MCF 10A (cell line): Measurements from ENCODE around the gene CWC25. TPM values are rescaled to one million over a fixed set of nuclear protein-coding genes. Genes with fewer than 3 reads are reported as not detected.

Source experiments
- Bru-seq: library from RNA; stranded (reverse); fragments of 400-500 nt; gene quantifications from one replicate; lab custom pipeline; 2021; lab: Mats Ljungman, UMichigan
- BruChase-seq, 2 experiments: library from RNA; stranded (reverse); fragments of 400-500 nt; gene quantifications; one replicate each; lab custom pipeline; 2021; lab: Mats Ljungman, UMichigan
- BruUV-seq: library from RNA; stranded (reverse); fragments of 400-500 nt; replicated peaks from 2 replicates; lab custom pipeline; 2021; lab: Mats Ljungman, UMichigan
- CTCF ChIA-PET: fragments of 300-600 bp; sonication (Branson Sonifier 250); formaldehyde crosslinking; extraction: SDS; loops from one replicate; lab custom pipeline; 2021; ENCODE audit warnings: antibody characterized with exemption, inconsistent platforms; lab: Yijun Ruan, JAX
- POLR2A ChIA-PET: fragments of 300-600, 350-650 bp; sonication (Branson Sonifier 250); formaldehyde crosslinking; extraction: SDS; loops from one replicate; lab custom pipeline; 2020; ENCODE audit warnings: antibody characterized with exemption, inconsistent platforms; lab: Yijun Ruan, JAX
- DNase-seq: peaks from one replicate; pipeline ENCODE4 v3.0.0-alpha.2; 2018; ENCODE audit not compliant: unreplicated experiment
- H3K27ac Mint-ChIP-seq: one replicate; pipeline ENCODE4 v1.8.0; 2022; ENCODE audit warnings: mild to moderate bottlenecking, low read depth, mixed read lengths; ENCODE audit not compliant: unreplicated experiment
- H3K27me3 Mint-ChIP-seq: one replicate; pipeline ENCODE4 v1.8.0; 2022; ENCODE audit warnings: mixed read lengths; ENCODE audit not compliant: insufficient read depth, unreplicated experiment
- H3K36me3 Mint-ChIP-seq: one replicate; pipeline ENCODE4 v1.8.0; 2022; ENCODE audit warnings: mild to moderate bottlenecking, moderate library complexity, mixed read lengths; ENCODE audit not compliant: insufficient read depth, unreplicated experiment
- H3K4me1 Mint-ChIP-seq: one replicate; pipeline ENCODE4 v1.8.0; 2022; ENCODE audit warnings: mixed read lengths; ENCODE audit not compliant: insufficient read depth, unreplicated experiment
- H3K4me3 Mint-ChIP-seq: one replicate; pipeline ENCODE4 v1.8.0; 2022; ENCODE audit warnings: mild to moderate bottlenecking, moderate library complexity, mixed read lengths; ENCODE audit not compliant: unreplicated experiment
- H3K9me3 Mint-ChIP-seq: one replicate; pipeline ENCODE4 v1.8.0; 2022; ENCODE audit warnings: mixed read lengths; ENCODE audit not compliant: unreplicated experiment
- intact Hi-C: fragments of 100-400 bp; cut with micrococcal nuclease; formaldehyde crosslinking; loops from 2 replicates; pipeline ENCODE4 v1.14.1; 2022
- long read RNA-seq: library from polyadenylated mRNA; stranded (forward); transcript quantifications from one replicate; pipeline ENCODE4 v2.0.0, GENCODE V29; 2022
- total RNA-seq: library from RNA; stranded (reverse); gene quantifications from 2 replicates; pipeline ENCODE4 v1.2.3, GENCODE V29; 2022
- TF ChIP-seq, protein P1 (sequence below): fragments of 200-600 bp; IDR thresholded peaks from one replicate; pipeline ENCODE4 v1.8.0; 2022; ENCODE audit warnings: antibody characterized with exemption, mild to moderate bottlenecking; ENCODE audit not compliant: unreplicated experiment

Gene CWC25
- total RNA-seq (21.9 and 23.4 TPM in 2 replicates), Bru-seq, nascent RNA (percentile 69 among the genes with signal in this experiment), BruChase-seq, experiment 1, labeled RNA remaining after a 6-hour chase (percentile 73 among the genes with signal in this experiment), BruChase-seq, experiment 2, labeled RNA remaining after a 2-hour chase (percentile 75 among the genes with signal in this experiment)
- long read RNA-seq, transcript CWC25-202 (10 exons, 3,234 nt): major isoform, 34 of 63 reads
- long read RNA-seq, partial matches to known transcripts: 6 of 63 reads
- long read RNA-seq, other reads (novel, unspliced or antisense): 20 of 63 reads

- Mint-ChIP-seq H3K9me3 (no peaks in the 10 kb centered on the region), H3K27me3 (no peaks in the 10 kb centered on the region), H3K4me3 (peak within 1 kb of the TSS; percentile 98), H3K36me3 (peaks cover 28% of the 10 kb centered on the region), H3K27ac (peak within 1 kb of the TSS; percentile 100), H3K4me1 (no peaks in the 10 kb centered on the region)
- DNase-seq: peak; percentile 92
- BruUV-seq: TSS peak; percentile 95
- TF ChIP-seq, protein P1, sequence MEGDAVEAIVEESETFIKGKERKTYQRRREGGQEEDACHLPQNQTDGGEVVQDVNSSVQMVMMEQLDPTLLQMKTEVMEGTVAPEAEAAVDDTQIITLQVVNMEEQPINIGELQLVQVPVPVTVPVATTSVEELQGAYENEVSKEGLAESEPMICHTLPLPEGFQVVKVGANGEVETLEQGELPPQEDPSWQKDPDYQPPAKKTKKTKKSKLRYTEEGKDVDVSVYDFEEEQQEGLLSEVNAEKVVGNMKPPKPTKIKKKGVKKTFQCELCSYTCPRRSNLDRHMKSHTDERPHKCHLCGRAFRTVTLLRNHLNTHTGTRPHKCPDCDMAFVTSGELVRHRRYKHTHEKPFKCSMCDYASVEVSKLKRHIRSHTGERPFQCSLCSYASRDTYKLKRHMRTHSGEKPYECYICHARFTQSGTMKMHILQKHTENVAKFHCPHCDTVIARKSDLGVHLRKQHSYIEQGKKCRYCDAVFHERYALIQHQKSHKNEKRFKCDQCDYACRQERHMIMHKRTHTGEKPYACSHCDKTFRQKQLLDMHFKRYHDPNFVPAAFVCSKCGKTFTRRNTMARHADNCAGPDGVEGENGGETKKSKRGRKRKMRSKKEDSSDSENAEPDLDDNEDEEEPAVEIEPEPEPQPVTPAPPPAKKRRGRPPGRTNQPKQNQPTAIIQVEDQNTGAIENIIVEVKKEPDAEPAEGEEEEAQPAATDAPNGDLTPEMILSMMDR: no peak
- POLR2A ChIA-PET: interaction anchor here (0.6 to 5.4 kb wide), 16 partner anchors 12 to 1467 kb away, joined by 3 to 72 read pairs (median 4); partner anchors contain the start of genes LASP1, PIP4K2B, PSMB3 and RPL23
- CTCF ChIA-PET: interaction anchor here (0.5 to 0.7 kb wide), 2 partner anchors 30 to 239 kb away, joined by 3 read pairs; no protein-coding TSS in a partner anchor
- intact Hi-C loops: no loop called here
These were observed at the start of gene CWC25 for GRCh38 chr17:38824899-38825761. TSS of gene CWC25 (minus strand) at chr17:38825321. CDS start at chr17:38825183, 138 bp downstream.

DNA sequence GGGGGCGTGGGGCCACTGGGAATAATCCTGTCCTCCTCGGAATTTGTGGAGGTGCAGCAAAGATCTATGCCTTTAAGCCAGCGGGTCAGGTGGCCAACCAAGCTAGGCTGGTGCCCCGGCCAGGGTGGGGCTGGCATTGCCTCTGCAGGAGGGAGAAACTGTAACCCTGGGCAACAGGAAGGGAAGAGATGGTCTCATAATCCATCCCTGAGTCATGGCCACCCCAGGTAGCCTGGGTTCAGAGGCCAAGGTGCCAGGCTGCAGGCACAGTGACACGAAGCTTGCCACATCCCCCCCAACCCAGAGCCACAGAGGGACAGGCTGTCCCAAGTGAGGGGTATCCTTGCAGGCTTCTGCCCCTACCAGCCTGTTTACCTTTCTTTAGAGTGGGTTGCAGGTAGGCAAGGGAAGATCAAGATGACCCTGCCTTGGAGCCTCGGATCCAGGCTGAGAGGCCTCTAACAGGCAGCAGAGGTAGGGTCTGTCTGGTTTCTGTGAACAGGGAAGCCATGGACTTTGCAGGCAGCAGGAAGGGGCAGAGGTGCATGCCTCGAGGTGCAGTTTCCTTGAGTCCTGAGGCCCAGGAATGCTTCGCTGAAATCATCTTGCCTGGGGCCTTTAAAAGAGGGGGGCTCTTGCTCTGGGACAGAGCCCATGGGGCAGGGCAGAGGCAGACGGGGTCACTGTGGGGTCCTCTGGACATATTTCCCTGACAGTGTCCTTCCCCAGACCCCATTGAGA is 48.7 kb upstream of the CWC25 start:
- peak overlapping the region; percentile 28 for H3K4me3 Mint-ChIP-seq
- peak overlapping the region; percentile 49 for H3K27ac Mint-ChIP-seq
- no peak for DNase-seq
- TF ChIP-seq, protein P1: no peak
- ChIA-PET CTCF (interaction anchor here (0.6 to 1.2 kb wide), 2 partner anchors 28 to 782 kb away, joined by 3 to 4 read pairs; no protein-coding TSS in a partner anchor), POLR2A (interaction anchor here (0.6 to 13.1 kb wide), 4 partner anchors 16 to 101 kb away, joined by 3 to 246 read pairs (median 4); partner anchors contain the start of gene RPL23)
- BruUV-seq: no TSS peak
- peaks cover 17% of the 10 kb centered on the region for H3K36me3 Mint-ChIP-seq
- peaks cover 32% of the 10 kb centered on the region for H3K4me1 Mint-ChIP-seq
- no peaks in the 10 kb centered on the region for H3K27me3 Mint-ChIP-seq
- intact Hi-C loops: no loop called here
- no peaks in the 10 kb centered on the region for H3K9me3 Mint-ChIP-seq

- POLR2A ChIA-PET: interaction anchor here (0.6 to 13.1 kb wide), 5 partner anchors 23 to 277 kb away, joined by 3 to 246 read pairs (median 3); partner anchors contain the start of gene RPL23
- TF ChIP-seq, protein P1: no peak
- intact Hi-C loops: no loop called here
- Mint-ChIP-seq H3K4me1 (peaks cover 42% of the 10 kb centered on the region), H3K4me3 (no peak overlapping the region), H3K36me3 (peaks cover 20% of the 10 kb centered on the region), H3K9me3 (no peaks in the 10 kb centered on the region), H3K27me3 (no peaks in the 10 kb centered on the region), H3K27ac (no peak overlapping the region)
- BruUV-seq: no TSS peak
- CTCF ChIA-PET: interaction anchor here (1.2 to 1.9 kb wide), 3 partner anchors 29 to 138 kb away, joined by 4 to 6 read pairs (median 5); no protein-coding TSS in a partner anchor
- no peak for DNase-seq
These were observed 47.7 kb upstream of the CWC25 start for GRCh38 chr17:38872671-38873385.
